Fibroblast of skin of left quadriceps (primary cell): ENCODE measurements around the gene MLLT10.

ENCODE experiments used
- DNase-seq, 2 experiments: peaks; one replicate each; pipeline ENCODE4 v3.0.0-alpha.2; 2013; ENCODE audit warnings: low read depth in 2 of 2

MLLT10 gene

DNA sequence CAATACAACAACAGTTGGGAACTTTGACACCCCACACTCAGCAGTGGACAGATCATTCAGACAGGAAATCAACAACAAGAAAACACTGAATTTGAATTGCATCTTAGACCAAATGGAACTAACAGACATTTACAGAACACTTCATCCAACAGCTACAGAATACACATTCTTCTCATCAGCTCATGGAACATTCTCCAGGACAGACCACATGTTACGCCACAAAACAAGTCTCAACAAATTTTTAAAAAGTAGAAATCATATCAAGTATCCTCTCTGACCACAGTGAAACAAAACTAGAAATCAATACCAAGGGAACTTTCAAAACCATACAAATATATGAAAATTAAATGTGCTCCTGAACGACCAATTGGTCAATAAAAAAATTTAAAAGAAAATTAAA lies 257.2 kb downstream of the MLLT10 start:
- DNase-seq: no peak
